GF-D8 (cell line): ENCODE results near the gene CDK15.
"Not testable (repeated sequence)": the region's sequence is repeated elsewhere in the genome, so short reads cannot be mapped to it uniquely, and the experiment has no call there.

Source experiments
- DNase-seq: peaks from one replicate; lab custom pipeline; 2025; lab: John Stamatoyannopoulos, UW

CDK15 gene

GRCh38 chr2:201806442-201807170 is at the start of gene CDK15:
Gene CDK15, plus strand, starts transcription at chr2:201806537. Its CDS starts 128 bp downstream, at chr2:201806665.
- no peak for DNase-seq

GRCh38 chr2:201758234-201758633 is 48.1 kb upstream of the CDK15 start:
- no peak for DNase-seq

GRCh38 chr2:201758873-201759272 is 47.5 kb upstream of the CDK15 start:
- DNase-seq, result no peak

- no peak for DNase-seq
Observed at GRCh38 chr2:201759567-201759966, 46.8 kb upstream of the CDK15 start.

- DNase-seq, result no peak
Observed at GRCh38 chr2:201761101-201761500, 45.2 kb upstream of the CDK15 start.

GRCh38 chr2:201764469-201764868 is 41.9 kb upstream of the CDK15 start:
- DNase-seq, result not testable (repeated sequence)

- no peak for DNase-seq
Observed at GRCh38 chr2:201765799-201766198, 40.5 kb upstream of the CDK15 start.

GRCh38 chr2:201768918-201769317 is 37.4 kb upstream of the CDK15 start:
- DNase-seq, result no peak

GRCh38 chr2:201769666-201770373 is 36.5 kb upstream of the CDK15 start:
- no peak for DNase-seq

GRCh38 chr2:201773990-201774389 is 32.3 kb upstream of the CDK15 start:
- no peak for DNase-seq

GRCh38 chr2:201774546-201774945 is 31.8 kb upstream of the CDK15 start:
- no peak for DNase-seq

GRCh38 chr2:201775326-201775725 is 31.0 kb upstream of the CDK15 start:
- DNase-seq, result no peak

- DNase-seq, result no peak
Observed at GRCh38 chr2:201777043-201777442, 29.3 kb upstream of the CDK15 start.

- DNase-seq, result no peak
Observed at GRCh38 chr2:201777869-201778268, 28.5 kb upstream of the CDK15 start.

- no peak for DNase-seq
Observed at GRCh38 chr2:201779901-201780673, 26.2 kb upstream of the CDK15 start.

- DNase-seq, result peak; percentile 98
Observed at GRCh38 chr2:201780674-201781493, 25.5 kb upstream of the CDK15 start, which contains the start of gene ALS2. Gene ALS2, minus strand, starts transcription at chr2:201780933. Its CDS starts 12,048 bp downstream, at chr2:201768885.

- peak; percentile 74 for DNase-seq
Observed at GRCh38 chr2:201781557-201782051, 24.7 kb upstream of the CDK15 start.

GRCh38 chr2:201784563-201784962 is 21.8 kb upstream of the CDK15 start:
- DNase-seq, result no peak

- DNase-seq, result peak; percentile 82
Observed at GRCh38 chr2:201785135-201785534, 21.2 kb upstream of the CDK15 start.

GRCh38 chr2:201786471-201786870 is 19.9 kb upstream of the CDK15 start:
- no peak for DNase-seq

- no peak for DNase-seq
Observed at GRCh38 chr2:201788371-201788770, 18.0 kb upstream of the CDK15 start.

- no peak for DNase-seq
Observed at GRCh38 chr2:201789395-201789794, 16.9 kb upstream of the CDK15 start.
